Neural progenitor cell (in vitro differentiated cells): ENCODE results near the gene ASCL5. TPM values are rescaled to one million over a fixed set of nuclear protein-coding genes. Genes with fewer than 3 reads are reported as not detected.

ENCODE experiments used
- DNase-seq: peaks from one replicate; pipeline ENCODE4 v3.0.0-alpha.2; 2016; ENCODE audit warnings: low spot score
- H2AFZ ChIP-seq: fragments of 200-600 bp; sonication (generic); replicated peaks from 2 replicates; pipeline ENCODE4 v1.6.1; 2016; ENCODE audit warnings: antibody characterized with exemption
- H3F3A ChIP-seq: fragments of 200-600 bp; sonication (generic); 2 replicates; pipeline ENCODE4 v1.6.1; 2016; ENCODE audit warnings: antibody characterized with exemption, low read depth
- H3K27ac ChIP-seq: fragments of 200-600 bp; sonication (generic); 2 replicates; pipeline ENCODE4 v1.5.1; 2016; ENCODE audit warnings: mild to moderate bottlenecking
- H3K27me3 ChIP-seq: fragments of 200-600 bp; sonication (generic); 2 replicates; pipeline ENCODE4 v1.6.1; 2016; ENCODE audit warnings: mild to moderate bottlenecking, moderate library complexity
- H3K36me3 ChIP-seq: fragments of 200-600 bp; sonication (generic); 2 replicates; pipeline ENCODE4 v1.5.1; 2016
- H3K4me1 ChIP-seq: fragments of 200-600 bp; sonication (generic); 2 replicates; pipeline ENCODE4 v1.6.1; 2016; ENCODE audit warnings: mixed run types
- H3K4me2 ChIP-seq: fragments of 200-600 bp; sonication (generic); 2 replicates; pipeline ENCODE4 v1.6.1; 2016
- H3K4me3 ChIP-seq: fragments of 200-600 bp; sonication (generic); 2 replicates; pipeline ENCODE4 v1.5.1; 2016
- H3K79me2 ChIP-seq: fragments of 200-600 bp; sonication (generic); 2 replicates; pipeline ENCODE4 v1.6.1; 2016; ENCODE audit warnings: low read depth
- H3K9ac ChIP-seq: fragments of 200-600 bp; sonication (generic); 2 replicates; pipeline ENCODE4 v1.6.1; 2016
- H3K9me3 ChIP-seq: fragments of 200-600 bp; sonication (generic); 2 replicates; pipeline ENCODE4 v1.5.1; 2016; ENCODE audit warnings: low read depth
- H4K20me1 ChIP-seq: fragments of 200-600 bp; sonication (generic); 2 replicates; pipeline ENCODE4 v1.6.1; 2016; ENCODE audit warnings: low read depth
- H3K27ac Mint-ChIP-seq: 3 replicates; pipeline ENCODE4 v1.8.0; 2021; ENCODE audit warnings: mixed read lengths
- H3K27me3 Mint-ChIP-seq: 2 replicates; pipeline ENCODE4 v1.8.0; 2022; ENCODE audit warnings: low read depth, mild to moderate bottlenecking, inconsistent platforms, moderate library complexity, mixed read lengths; ENCODE audit not compliant: insufficient read depth
- H3K36me3 Mint-ChIP-seq: 3 replicates; pipeline ENCODE4 v1.8.0; 2021; ENCODE audit warnings: mixed read lengths
- H3K4me1 Mint-ChIP-seq: 3 replicates; pipeline ENCODE4 v1.8.0; 2021; ENCODE audit warnings: mixed read lengths
- H3K4me3 Mint-ChIP-seq: 3 replicates; pipeline ENCODE4 v1.8.0; 2021; ENCODE audit warnings: mild to moderate bottlenecking, moderate library complexity, mixed read lengths
- H3K9me3 Mint-ChIP-seq: 3 replicates; pipeline ENCODE4 v1.8.0; 2020; ENCODE audit warnings: mixed read lengths
- CTCF ChIP-seq: fragments of 200-600 bp; sonication (generic); IDR thresholded peaks from 2 replicates; pipeline ENCODE4 v1.5.1; 2017; ENCODE audit warnings: antibody characterized with exemption, mild to moderate bottlenecking
- EZH2 ChIP-seq: fragments of 200-600 bp; sonication (generic); IDR thresholded peaks from 2 replicates; pipeline ENCODE4 v1.6.1; 2017; ENCODE audit warnings: antibody characterized with exemption, mild to moderate bottlenecking, moderate library complexity
- EZH2phosphoT487 ChIP-seq: fragments of 200-600 bp; sonication (generic); IDR thresholded peaks from 2 replicates; pipeline ENCODE4 v1.6.1; 2017; ENCODE audit warnings: antibody characterized with exemption
- total RNA-seq: library from RNA; depleted of rRNA; stranded (reverse); fragments of >200 nt; gene quantifications from 2 replicates; pipeline ENCODE4 v1.2.3, GENCODE V29; 2015; ENCODE audit warnings: low replicate concordance

ASCL5 gene
- total RNA-seq, 1 donor from 2014 or later = not detected

- no peaks in the 10 kb centered on the region for H3K36me3 Mint-ChIP-seq
- H3K4me3 Mint-ChIP-seq = no peak overlapping the region
- peaks cover 49% of the 10 kb centered on the region for H3K4me1 Mint-ChIP-seq
- Histone ChIP-seq H3K27ac (no peak overlapping the region), H3K27me3 (no peaks in the 10 kb centered on the region), H3K4me2 (no peak overlapping the region), H3K79me2 (no peaks in the 10 kb centered on the region), H3K4me1 (peaks cover 4% of the 10 kb centered on the region), H4K20me1 (no peaks in the 10 kb centered on the region), H3K36me3 (no peaks in the 10 kb centered on the region), H2AFZ (no peak overlapping the region), H3K9ac (no peak overlapping the region), H3K9me3 (no peaks in the 10 kb centered on the region), H3F3A (peaks cover 3% of the 10 kb centered on the region), H3K4me3 (no peak overlapping the region)
- DNase-seq = no peak
- TF ChIP-seq CTCF (no peak), EZH2phosphoT487 (no peak), EZH2 (no peak)
- peaks cover 9% of the 10 kb centered on the region for H3K27me3 Mint-ChIP-seq
- no peaks in the 10 kb centered on the region for H3K9me3 Mint-ChIP-seq
- H3K27ac Mint-ChIP-seq = peak overlapping the region; percentile 87
Measured at GRCh38 chr1:201084295-201084694, 42.7 kb downstream of the ASCL5 start.

GRCh38 chr1:201083741-201084140 is 43.2 kb downstream of the ASCL5 start:
- no peak overlapping the region for H2AFZ ChIP-seq
- H3K9me3 ChIP-seq = no peaks in the 10 kb centered on the region

DNA sequence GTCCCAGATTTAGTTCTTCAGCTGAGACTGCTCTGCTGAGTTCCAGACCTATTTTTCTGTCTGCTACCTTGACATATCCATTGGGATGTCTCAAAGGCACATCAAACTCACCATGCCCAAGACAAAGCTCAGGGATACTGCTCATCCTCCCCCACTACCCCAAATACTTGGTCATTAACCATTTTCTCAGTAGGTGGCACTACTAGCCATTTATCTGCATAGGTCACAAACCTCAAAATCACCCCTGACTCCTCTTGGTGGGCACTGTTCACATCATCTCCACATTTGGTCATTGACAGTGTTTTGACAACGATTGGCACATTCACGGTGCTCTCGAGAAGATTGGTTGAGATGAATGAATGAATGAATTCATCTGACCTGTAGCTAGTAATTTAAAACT is 46.8 kb downstream of the ASCL5 start:
- Histone ChIP-seq H3F3A (no peaks in the 10 kb centered on the region), H3K4me1 (no peaks in the 10 kb centered on the region), H3K36me3 (no peaks in the 10 kb centered on the region), H4K20me1 (no peaks in the 10 kb centered on the region), H2AFZ (no peak overlapping the region), H3K4me3 (no peak overlapping the region), H3K9me3 (no peaks in the 10 kb centered on the region), H3K9ac (no peak overlapping the region), H3K79me2 (no peaks in the 10 kb centered on the region), H3K4me2 (no peak overlapping the region), H3K27ac (no peak overlapping the region), H3K27me3 (no peaks in the 10 kb centered on the region)
- TF ChIP-seq EZH2 = no peak
- TF ChIP-seq EZH2phosphoT487 = no peak
- no peak for TF ChIP-seq CTCF
- no peaks in the 10 kb centered on the region for H3K36me3 Mint-ChIP-seq
- peak overlapping the region; percentile 9 for H3K27ac Mint-ChIP-seq
- no peak overlapping the region for H3K4me3 Mint-ChIP-seq
- no peak for DNase-seq
- H3K27me3 Mint-ChIP-seq = peaks cover 9% of the 10 kb centered on the region
- peaks cover 31% of the 10 kb centered on the region for H3K4me1 Mint-ChIP-seq
- no peaks in the 10 kb centered on the region for H3K9me3 Mint-ChIP-seq

More at GRCh38 chr1:201083741-201084140, 43.2 kb downstream of the ASCL5 start:
- Mint-ChIP-seq H3K9me3 (no peaks in the 10 kb centered on the region), H3K27me3 (peaks cover 7% of the 10 kb centered on the region), H3K27ac (no peak overlapping the region), H3K36me3 (no peaks in the 10 kb centered on the region), H3K4me1 (peaks cover 44% of the 10 kb centered on the region), H3K4me3 (no peak overlapping the region)
- no peaks in the 10 kb centered on the region for H3K27me3 ChIP-seq
- no peaks in the 10 kb centered on the region for H3K4me1 ChIP-seq
- H3F3A ChIP-seq = no peaks in the 10 kb centered on the region
- no peak for DNase-seq
- no peak overlapping the region for H3K27ac ChIP-seq
- H3K4me2 ChIP-seq = no peak overlapping the region
- no peak overlapping the region for H3K9ac ChIP-seq
- H3K4me3 ChIP-seq = no peak overlapping the region
- no peaks in the 10 kb centered on the region for H3K36me3 ChIP-seq
- no peaks in the 10 kb centered on the region for H3K79me2 ChIP-seq
- H4K20me1 ChIP-seq = no peaks in the 10 kb centered on the region
- TF ChIP-seq CTCF (no peak), EZH2 (no peak), EZH2phosphoT487 (no peak)
